ENCODE results near the gene MTCH2.
A peak's percentile ranks its signal among the peaks of the same experiment; 100 is the strongest.
"Not testable (repeated sequence)": the region's sequence is repeated elsewhere in the genome, so short reads cannot be mapped to it uniquely, and the experiment has no call there.

Gene MTCH2

GRCh38 chr11:47642099-47642855, at the start of gene MTCH2:
MTCH2 (minus strand) TSS chr11:47642559; CDS start chr11:47642465, 94 bp downstream.
- peak; percentile 97 to 98 (median 98) for DNase-seq

GRCh38 chr11:47691979-47692378, 49.6 kb upstream of the MTCH2 start:
- no peak for DNase-seq

GRCh38 chr11:47689480-47689879, 47.1 kb upstream of the MTCH2 start:
- no peak for DNase-seq

- no peak for DNase-seq
Observed at GRCh38 chr11:47688991-47689390, 46.6 kb upstream of the MTCH2 start.

GRCh38 chr11:47688111-47688510, 45.8 kb upstream of the MTCH2 start:
- no peak for DNase-seq

- not testable (repeated sequence) for DNase-seq
Observed at GRCh38 chr11:47686704-47687103, 44.3 kb upstream of the MTCH2 start.

- DNase-seq: no peak
Observed at GRCh38 chr11:47686151-47686550, 43.8 kb upstream of the MTCH2 start.

- DNase-seq: no peak
Observed at GRCh38 chr11:47675851-47676250, 33.5 kb upstream of the MTCH2 start.

- no peak for DNase-seq
Observed at GRCh38 chr11:47672283-47672730, 29.9 kb upstream of the MTCH2 start.

GRCh38 chr11:47669856-47670255, 27.5 kb upstream of the MTCH2 start:
- DNase-seq: no peak

- no peak for DNase-seq
Observed at GRCh38 chr11:47668665-47669064, 26.3 kb upstream of the MTCH2 start.

GRCh38 chr11:47667555-47667954, 25.2 kb upstream of the MTCH2 start:
- DNase-seq: no peak

- no peak for DNase-seq
Observed at GRCh38 chr11:47667135-47667534, 24.8 kb upstream of the MTCH2 start.

GRCh38 chr11:47664936-47665335, 22.6 kb upstream of the MTCH2 start:
- DNase-seq: not testable (repeated sequence)

- no peak for DNase-seq
Observed at GRCh38 chr11:47661245-47661644, 18.9 kb upstream of the MTCH2 start.

- no peak for DNase-seq
Observed at GRCh38 chr11:47659276-47659675, 16.9 kb upstream of the MTCH2 start.

- DNase-seq: no peak
Observed at GRCh38 chr11:47656260-47656885, 14.0 kb upstream of the MTCH2 start.

- DNase-seq: no peak
Observed at GRCh38 chr11:47651818-47652469, 9.6 kb upstream of the MTCH2 start.

- no peak for DNase-seq
Observed at GRCh38 chr11:47649276-47649675, 6.9 kb upstream of the MTCH2 start.

GRCh38 chr11:47646019-47646418, 3.7 kb upstream of the MTCH2 start:
- DNase-seq: no peak

- no peak for DNase-seq
Observed at GRCh38 chr11:47645500-47645899, 3.1 kb upstream of the MTCH2 start.

- peak in 1 of 3 experiments; percentile 61 for DNase-seq
Observed at GRCh38 chr11:47641600-47642098, 710 bp downstream of the MTCH2 start.

GRCh38 chr11:47640506-47640905, 1.9 kb downstream of the MTCH2 start:
- not testable (repeated sequence) for DNase-seq

GRCh38 chr11:47636331-47636730, 6.0 kb downstream of the MTCH2 start:
- not testable (repeated sequence) for DNase-seq
